ENCODE measurements around the gene VSIG10. TPM values are rescaled to one million over a fixed set of nuclear protein-coding genes. Genes with fewer than 3 reads are reported as not detected.

The VSIG10 gene
- total RNA-seq, 1 donor = 22.5 TPM

GRCh38 chr12:118015944-118016343 lies 87.9 kb downstream of the VSIG10 start:
- DNase-seq (ENCODE audit: low read depth) = no peak
- peak overlapping the region; percentile 90 for H3K4me3 ChIP-seq (ENCODE audit: low read depth, low read length)
- TF ChIP-seq, protein P1, sequence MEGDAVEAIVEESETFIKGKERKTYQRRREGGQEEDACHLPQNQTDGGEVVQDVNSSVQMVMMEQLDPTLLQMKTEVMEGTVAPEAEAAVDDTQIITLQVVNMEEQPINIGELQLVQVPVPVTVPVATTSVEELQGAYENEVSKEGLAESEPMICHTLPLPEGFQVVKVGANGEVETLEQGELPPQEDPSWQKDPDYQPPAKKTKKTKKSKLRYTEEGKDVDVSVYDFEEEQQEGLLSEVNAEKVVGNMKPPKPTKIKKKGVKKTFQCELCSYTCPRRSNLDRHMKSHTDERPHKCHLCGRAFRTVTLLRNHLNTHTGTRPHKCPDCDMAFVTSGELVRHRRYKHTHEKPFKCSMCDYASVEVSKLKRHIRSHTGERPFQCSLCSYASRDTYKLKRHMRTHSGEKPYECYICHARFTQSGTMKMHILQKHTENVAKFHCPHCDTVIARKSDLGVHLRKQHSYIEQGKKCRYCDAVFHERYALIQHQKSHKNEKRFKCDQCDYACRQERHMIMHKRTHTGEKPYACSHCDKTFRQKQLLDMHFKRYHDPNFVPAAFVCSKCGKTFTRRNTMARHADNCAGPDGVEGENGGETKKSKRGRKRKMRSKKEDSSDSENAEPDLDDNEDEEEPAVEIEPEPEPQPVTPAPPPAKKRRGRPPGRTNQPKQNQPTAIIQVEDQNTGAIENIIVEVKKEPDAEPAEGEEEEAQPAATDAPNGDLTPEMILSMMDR (IDR thresholded peaks at IDR 0.05; ENCODE audit: insufficient read depth, low read depth, low read length) = no peak

- no peak for DNase-seq (ENCODE audit: low read depth)
- TF ChIP-seq, protein P1 (IDR thresholded peaks at IDR 0.05; ENCODE audit: insufficient read depth, low read depth, low read length) = no peak
- no peak overlapping the region for H3K4me3 ChIP-seq (ENCODE audit: low read depth, low read length)
Observed at GRCh38 chr12:118015306-118015705, 88.5 kb downstream of the VSIG10 start.

Small RNA genes lying within 50 kb of the gene (small RNA-seq; reads per million reads assigned to genes)
- gene AC131159.1 = not detected

Other genes starting within 250 kb of the VSIG10 start
- gene KSR2, start 135.0 kb downstream of the VSIG10 start, total RNA-seq = not detected in 2 replicates
- gene RFC5, start 87.3 kb downstream of the VSIG10 start, total RNA-seq = 15.5 and 16.8 TPM in 2 replicates
- gene WSB2, start 42.8 kb downstream of the VSIG10 start, total RNA-seq = 156 and 171 TPM in 2 replicates
- 155 and 156 TPM in 2 replicates for gene PEBP1, start 32.1 kb upstream of the VSIG10 start, total RNA-seq